ENCODE measurements around the gene LRP1.

Gene LRP1

DNA sequence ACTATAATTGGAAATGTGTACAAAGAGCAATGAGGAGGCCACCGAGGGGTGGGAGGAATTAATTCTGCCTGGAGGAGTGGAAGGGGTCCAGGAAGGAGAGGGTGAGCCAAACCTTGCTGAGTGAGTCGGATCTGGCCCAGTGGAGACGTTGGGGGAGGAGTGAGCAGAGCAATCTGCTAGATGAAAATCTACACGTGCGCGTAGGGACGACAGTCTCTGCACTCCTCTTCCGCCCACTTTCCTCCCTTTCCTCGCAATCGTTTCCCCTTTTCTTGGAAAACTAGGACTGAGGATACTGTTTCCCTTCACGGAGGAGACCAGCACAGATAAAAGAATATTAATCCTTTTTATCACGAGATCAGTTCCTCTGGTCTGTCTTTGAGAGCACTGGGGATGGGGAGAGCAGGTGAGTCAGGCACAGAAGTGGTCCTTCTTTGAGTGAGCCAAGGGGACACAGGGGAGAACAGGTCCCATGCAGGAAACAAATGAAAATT, 42.2 kb upstream of the LRP1 start:
- peak overlapping the region; percentile 65; the same call in 1 of the 2 replicates for H3K27ac ChIP-seq
- peaks cover 18% of the 10 kb centered on the region for H3K4me1 ChIP-seq (ENCODE audit: low read depth, poor library complexity, severe bottlenecking)
- H2AFZ ChIP-seq (ENCODE audit: low read depth), result peak overlapping the region; percentile 85

DNA sequence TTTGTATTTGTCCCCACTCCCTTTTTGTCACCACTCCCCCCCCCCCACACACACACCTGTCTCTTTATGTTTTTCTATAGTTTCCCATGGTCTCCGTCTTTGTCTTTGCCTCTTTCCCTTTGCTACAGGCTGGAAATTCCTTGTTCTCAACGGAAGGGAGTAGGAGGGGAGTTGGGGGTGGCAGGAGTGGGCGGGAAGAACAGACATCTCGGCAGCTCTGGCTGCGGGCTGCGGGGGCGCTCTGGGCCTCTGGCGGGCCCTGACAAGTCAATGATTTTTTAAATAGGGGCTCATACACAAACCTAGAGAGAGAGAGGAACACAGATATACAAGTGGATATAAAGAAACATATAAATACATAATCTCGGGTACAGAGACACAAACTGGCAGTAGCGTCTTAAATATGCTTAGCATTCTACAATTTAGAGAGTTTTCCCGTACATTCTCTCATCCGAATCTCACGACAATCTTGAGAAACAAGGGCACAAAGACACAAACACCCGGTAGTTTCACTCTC, 41.7 kb upstream of the LRP1 start:
- H3K4me1 ChIP-seq (ENCODE audit: low read depth, poor library complexity, severe bottlenecking), result peaks cover 18% of the 10 kb centered on the region
- H3K79me2 ChIP-seq (ENCODE audit: insufficient read depth, low read depth), result no peaks in the 10 kb centered on the region
- H4K20me1 ChIP-seq (ENCODE audit: insufficient read depth), result no peaks in the 10 kb centered on the region
- H3K9ac ChIP-seq, result peak overlapping the region; percentile 69
- peak overlapping the region; percentile 65 for H3K27ac ChIP-seq
- H2AFZ ChIP-seq (ENCODE audit: low read depth), result peak overlapping the region; percentile 85
- H3K36me3 ChIP-seq (ENCODE audit: insufficient read depth), result no peaks in the 10 kb centered on the region
- no peak overlapping the region for H3K4me3 ChIP-seq (IDR thresholded peaks at IDR 0.05; ENCODE audit: insufficient read depth, low read depth, low read length)
- no peaks in the 10 kb centered on the region for H3K27me3 ChIP-seq (ENCODE audit: insufficient read depth, low read depth)
- TF ChIP-seq, protein P1, sequence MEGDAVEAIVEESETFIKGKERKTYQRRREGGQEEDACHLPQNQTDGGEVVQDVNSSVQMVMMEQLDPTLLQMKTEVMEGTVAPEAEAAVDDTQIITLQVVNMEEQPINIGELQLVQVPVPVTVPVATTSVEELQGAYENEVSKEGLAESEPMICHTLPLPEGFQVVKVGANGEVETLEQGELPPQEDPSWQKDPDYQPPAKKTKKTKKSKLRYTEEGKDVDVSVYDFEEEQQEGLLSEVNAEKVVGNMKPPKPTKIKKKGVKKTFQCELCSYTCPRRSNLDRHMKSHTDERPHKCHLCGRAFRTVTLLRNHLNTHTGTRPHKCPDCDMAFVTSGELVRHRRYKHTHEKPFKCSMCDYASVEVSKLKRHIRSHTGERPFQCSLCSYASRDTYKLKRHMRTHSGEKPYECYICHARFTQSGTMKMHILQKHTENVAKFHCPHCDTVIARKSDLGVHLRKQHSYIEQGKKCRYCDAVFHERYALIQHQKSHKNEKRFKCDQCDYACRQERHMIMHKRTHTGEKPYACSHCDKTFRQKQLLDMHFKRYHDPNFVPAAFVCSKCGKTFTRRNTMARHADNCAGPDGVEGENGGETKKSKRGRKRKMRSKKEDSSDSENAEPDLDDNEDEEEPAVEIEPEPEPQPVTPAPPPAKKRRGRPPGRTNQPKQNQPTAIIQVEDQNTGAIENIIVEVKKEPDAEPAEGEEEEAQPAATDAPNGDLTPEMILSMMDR (conservative IDR thresholded peaks at IDR 0.05; ENCODE audit: low read depth, low read length), result peak; percentile 59
- peak overlapping the region; percentile 72 for H3K4me2 ChIP-seq

More for the DNA sequence above, 42.2 kb upstream of the LRP1 start:
- Histone ChIP-seq H3K79me2 (ENCODE audit: insufficient read depth, low read depth) (no peaks in the 10 kb centered on the region), H3K9ac (peak overlapping the region; percentile 69; the same call in 1 of the 2 replicates), H3K27me3 (ENCODE audit: insufficient read depth, low read depth) (no peaks in the 10 kb centered on the region), H3K36me3 (ENCODE audit: insufficient read depth) (no peaks in the 10 kb centered on the region), H3K4me3 (IDR thresholded peaks at IDR 0.05; ENCODE audit: insufficient read depth, low read depth, low read length) (no peak overlapping the region), H4K20me1 (ENCODE audit: insufficient read depth) (no peaks in the 10 kb centered on the region), H3K4me2 (peak overlapping the region; percentile 72)
- TF ChIP-seq, protein P1 (conservative IDR thresholded peaks at IDR 0.05; ENCODE audit: low read depth, low read length), result no peak

DNA sequence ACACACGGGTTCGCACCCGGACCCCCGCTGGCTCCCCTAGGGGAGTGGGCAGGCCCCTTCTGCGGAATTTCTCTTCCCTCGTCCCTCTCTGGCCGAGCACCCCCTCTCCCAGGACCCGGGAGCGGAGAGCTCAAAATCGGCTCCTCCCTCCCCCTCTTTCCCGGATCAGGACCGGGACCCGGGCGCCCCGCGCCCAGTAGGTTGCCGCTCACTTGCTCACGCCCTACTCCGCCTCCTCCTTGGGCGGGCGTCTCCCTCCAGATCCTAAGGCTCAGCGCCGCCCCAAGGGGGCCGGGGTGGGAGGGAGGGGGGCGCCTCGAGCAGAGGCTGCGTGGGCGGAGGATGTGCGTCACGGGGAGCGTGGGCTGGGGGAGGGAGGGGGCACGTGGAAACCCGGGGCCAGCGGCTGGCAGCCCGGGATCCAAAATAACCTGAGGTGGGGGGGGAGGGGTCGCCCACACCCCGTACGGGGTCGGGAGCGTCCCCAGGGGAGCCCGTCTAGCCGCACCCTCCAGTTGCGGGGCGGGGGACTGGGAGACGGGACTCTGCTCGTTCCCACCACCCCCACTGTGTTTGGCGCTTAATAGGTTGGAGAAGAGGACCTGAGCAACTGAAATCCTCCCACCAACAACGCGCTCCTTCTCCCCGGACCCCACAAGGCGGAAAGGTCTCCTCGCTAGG, 41.1 kb upstream of the LRP1 start:
- H3K36me3 ChIP-seq (ENCODE audit: insufficient read depth), result no peaks in the 10 kb centered on the region
- H3K4me3 ChIP-seq (IDR thresholded peaks at IDR 0.05; ENCODE audit: insufficient read depth, low read depth, low read length), result peak overlapping the region; percentile 78
- H2AFZ ChIP-seq (ENCODE audit: low read depth), result peak overlapping the region; percentile 85
- no peaks in the 10 kb centered on the region for H3K79me2 ChIP-seq (ENCODE audit: insufficient read depth, low read depth)
- TF ChIP-seq, protein P1 (conservative IDR thresholded peaks at IDR 0.05; ENCODE audit: low read depth, low read length), result no peak
- no peaks in the 10 kb centered on the region for H3K27me3 ChIP-seq (ENCODE audit: insufficient read depth, low read depth)
- H3K4me2 ChIP-seq, result peak overlapping the region; percentile 72
- H3K9ac ChIP-seq, result peak overlapping the region; percentile 69
- H4K20me1 ChIP-seq (ENCODE audit: insufficient read depth), result no peaks in the 10 kb centered on the region
- H3K27ac ChIP-seq, result peak overlapping the region; percentile 65
- peaks cover 18% of the 10 kb centered on the region for H3K4me1 ChIP-seq (ENCODE audit: low read depth, poor library complexity, severe bottlenecking)

DNA sequence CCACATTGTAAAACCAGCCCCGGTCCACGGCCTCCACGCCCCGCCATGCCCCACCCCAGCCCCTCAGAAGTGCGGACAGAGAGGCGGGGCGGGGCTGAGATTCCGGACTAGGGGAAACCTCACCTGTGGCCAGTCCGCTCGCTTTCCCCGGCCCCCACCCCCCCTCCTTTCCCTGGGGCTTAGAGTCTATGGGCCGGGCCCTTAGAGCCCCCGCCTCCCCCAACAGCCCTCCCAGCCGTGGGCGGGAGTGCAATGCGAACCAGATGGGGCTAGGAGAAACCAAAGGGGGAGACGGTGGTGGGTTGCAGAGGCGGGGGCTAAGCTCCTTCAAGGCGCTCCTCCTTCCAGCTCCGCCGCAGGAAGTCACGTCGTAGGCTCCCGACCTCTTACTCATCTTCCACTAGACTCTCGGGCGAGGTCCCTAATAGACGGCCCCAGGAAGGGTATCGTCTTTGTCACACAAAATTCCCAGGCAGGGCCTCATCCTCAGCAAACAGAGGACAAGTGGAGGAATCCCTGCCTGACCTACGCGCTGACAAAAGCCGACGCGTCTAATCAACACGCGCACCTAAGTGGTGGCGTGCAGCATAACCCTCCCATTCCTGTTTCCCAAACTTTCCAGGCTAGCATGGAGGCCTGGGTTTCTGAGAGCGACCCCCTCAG, 40.5 kb upstream of the LRP1 start:
- no peaks in the 10 kb centered on the region for H3K36me3 ChIP-seq (ENCODE audit: insufficient read depth)
- peak overlapping the region; percentile 65 for H3K27ac ChIP-seq
- peak overlapping the region; percentile 69 for H3K9ac ChIP-seq
- peak overlapping the region; percentile 85 for H2AFZ ChIP-seq (ENCODE audit: low read depth)
- H3K27me3 ChIP-seq (ENCODE audit: insufficient read depth, low read depth), result no peaks in the 10 kb centered on the region
- H3K4me1 ChIP-seq (ENCODE audit: low read depth, poor library complexity, severe bottlenecking), result peaks cover 18% of the 10 kb centered on the region
- no peaks in the 10 kb centered on the region for H4K20me1 ChIP-seq (ENCODE audit: insufficient read depth)
- H3K4me3 ChIP-seq (IDR thresholded peaks at IDR 0.05; ENCODE audit: insufficient read depth, low read depth, low read length), result peak overlapping the region; percentile 79
- TF ChIP-seq, protein P1 (conservative IDR thresholded peaks at IDR 0.05; ENCODE audit: low read depth, low read length), result 0 out of 2 replicates have a peak, but pooled peaks have one; percentile 28
- H3K79me2 ChIP-seq (ENCODE audit: insufficient read depth, low read depth), result no peaks in the 10 kb centered on the region
- peak overlapping the region; percentile 72 for H3K4me2 ChIP-seq
